AG09319 (cell line): ENCODE measurements around the gene GPR22.

Experiments
- DNase-seq: peaks from one replicate; pipeline ENCODE4 v3.0.0-alpha.2; 2010; ENCODE audit warnings: low read depth; ENCODE audit errors: extremely low read depth
- TF ChIP-seq, protein P1 (sequence below): IDR thresholded peaks from 2 replicates; pipeline ENCODE4 v1.5.1; 2011; ENCODE audit warnings: low read depth, mild to moderate bottlenecking, inconsistent platforms, low read length, moderate library complexity

The GPR22 gene

DNA sequence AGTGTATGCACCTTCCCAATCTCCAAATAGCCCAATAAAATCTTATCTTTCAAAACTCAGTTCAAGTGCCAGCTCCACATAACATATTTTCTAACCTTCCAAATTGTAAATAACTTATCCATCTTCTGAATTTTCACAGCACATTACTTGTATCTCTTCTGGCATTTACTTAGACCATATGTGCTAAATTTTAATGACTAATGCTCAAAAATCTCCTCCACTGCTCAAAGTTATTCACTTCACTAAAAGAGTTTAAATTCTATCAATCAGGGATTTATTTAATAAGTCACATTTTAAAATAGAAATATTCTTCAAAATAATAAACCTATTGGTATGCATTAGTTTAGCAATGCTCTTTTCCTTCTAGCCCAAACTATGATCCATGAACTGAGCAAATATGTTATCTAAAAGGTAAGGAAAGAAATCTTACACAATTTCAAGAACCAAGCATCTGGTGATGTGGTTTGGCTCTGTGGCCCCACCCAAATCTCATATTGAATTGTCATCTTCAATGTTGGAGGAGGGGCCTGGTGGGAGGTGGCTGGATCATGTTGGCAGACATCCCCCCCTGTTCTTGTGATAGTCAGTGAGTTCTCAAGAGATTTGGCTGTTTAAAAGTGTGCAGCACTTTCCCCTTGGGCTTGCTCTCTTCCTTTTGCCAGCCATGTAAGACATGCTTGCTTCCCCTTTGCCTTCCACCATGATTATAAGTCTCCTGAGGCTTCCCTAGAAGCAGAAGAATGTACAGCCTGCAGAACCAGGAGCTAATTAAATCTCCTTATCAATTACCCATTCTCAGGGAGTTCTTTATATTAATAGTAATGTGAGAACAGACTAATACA, 28.1 kb upstream of the GPR22 start:
- TF ChIP-seq, protein P1, sequence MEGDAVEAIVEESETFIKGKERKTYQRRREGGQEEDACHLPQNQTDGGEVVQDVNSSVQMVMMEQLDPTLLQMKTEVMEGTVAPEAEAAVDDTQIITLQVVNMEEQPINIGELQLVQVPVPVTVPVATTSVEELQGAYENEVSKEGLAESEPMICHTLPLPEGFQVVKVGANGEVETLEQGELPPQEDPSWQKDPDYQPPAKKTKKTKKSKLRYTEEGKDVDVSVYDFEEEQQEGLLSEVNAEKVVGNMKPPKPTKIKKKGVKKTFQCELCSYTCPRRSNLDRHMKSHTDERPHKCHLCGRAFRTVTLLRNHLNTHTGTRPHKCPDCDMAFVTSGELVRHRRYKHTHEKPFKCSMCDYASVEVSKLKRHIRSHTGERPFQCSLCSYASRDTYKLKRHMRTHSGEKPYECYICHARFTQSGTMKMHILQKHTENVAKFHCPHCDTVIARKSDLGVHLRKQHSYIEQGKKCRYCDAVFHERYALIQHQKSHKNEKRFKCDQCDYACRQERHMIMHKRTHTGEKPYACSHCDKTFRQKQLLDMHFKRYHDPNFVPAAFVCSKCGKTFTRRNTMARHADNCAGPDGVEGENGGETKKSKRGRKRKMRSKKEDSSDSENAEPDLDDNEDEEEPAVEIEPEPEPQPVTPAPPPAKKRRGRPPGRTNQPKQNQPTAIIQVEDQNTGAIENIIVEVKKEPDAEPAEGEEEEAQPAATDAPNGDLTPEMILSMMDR = no peak
- no peak for DNase-seq

DNA sequence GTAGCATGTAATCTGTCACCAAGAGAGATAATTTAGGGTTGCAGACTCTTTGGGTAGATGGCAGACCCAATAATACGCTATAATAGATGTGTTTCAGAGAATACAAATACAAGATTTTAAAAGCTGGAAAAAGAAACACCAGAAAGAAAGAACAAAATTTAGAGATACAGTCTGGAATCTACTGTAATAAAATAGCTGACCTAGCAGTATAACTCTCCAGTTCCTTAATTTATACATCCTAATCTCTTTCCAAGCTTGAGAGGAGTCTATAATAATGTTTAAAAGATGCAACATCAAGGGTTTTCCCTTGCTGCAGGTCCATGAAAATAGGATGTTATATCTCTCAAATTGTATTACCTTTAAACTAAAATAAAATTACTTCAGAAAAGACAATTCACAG, 27.2 kb upstream of the GPR22 start:
- no peak for DNase-seq
- TF ChIP-seq, protein P1 = no peak

DNA sequence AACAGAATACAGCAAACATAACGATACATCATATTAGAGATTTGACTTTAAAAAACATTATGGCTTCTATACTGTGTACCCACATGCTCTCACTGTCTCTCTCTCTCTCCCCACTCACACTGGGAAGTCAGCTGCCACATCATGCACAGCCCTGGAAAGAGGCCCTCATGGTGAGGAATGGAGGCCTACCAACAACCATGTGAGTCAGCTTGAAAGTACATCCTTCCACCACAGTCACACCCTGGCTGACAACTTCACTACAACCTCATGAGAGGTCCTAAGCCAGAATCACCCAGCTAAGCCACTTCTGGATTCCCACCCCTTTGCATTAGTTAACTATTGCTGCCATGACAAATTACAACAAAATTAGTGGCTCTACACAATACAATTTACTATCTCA, 23.3 kb upstream of the GPR22 start:
- TF ChIP-seq, protein P1 = no peak
- DNase-seq = no peak

DNA sequence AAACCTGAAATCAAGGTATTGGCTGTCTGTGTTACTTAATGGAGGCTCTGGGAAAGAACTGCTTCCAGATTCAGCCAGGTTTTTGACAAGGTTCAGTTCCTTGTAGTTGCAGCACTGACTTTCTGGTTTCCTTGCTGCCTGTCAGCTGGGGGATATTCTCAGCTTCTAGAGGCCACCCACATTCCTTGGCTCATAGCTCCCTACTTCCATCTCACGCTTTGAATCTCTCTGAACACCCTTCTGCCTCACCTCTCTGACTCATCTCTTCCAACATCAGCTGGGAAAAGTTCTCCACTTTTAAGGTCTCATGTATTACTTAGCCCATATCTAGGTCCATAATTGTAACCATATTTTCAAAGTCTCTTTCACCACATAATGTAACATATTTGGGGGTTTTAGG, 22.9 kb upstream of the GPR22 start:
- no peak for DNase-seq

DNA sequence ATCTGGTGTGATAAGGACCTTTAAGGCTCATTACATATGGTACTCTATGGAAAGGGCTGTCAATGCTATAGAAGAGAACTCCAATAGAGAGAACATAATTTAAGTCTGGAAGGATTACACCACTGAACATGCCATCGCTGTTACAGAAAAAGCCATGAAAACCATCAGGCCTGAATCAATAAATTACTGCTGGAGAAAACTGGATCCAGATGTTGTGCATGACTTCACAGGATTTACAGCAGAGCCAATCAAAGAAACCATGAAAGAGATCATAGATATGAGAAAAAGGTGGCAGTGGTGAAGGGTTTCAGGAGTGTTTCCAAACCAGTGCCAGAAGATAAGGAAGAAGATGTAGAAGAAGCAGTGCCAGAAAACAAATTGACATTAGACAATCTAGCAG, 18.9 kb upstream of the GPR22 start:
- DNase-seq = no peak
- TF ChIP-seq, protein P1 = no peak

More for the DNA sequence above, 22.9 kb upstream of the GPR22 start:
- TF ChIP-seq, protein P1 = no peak

DNA sequence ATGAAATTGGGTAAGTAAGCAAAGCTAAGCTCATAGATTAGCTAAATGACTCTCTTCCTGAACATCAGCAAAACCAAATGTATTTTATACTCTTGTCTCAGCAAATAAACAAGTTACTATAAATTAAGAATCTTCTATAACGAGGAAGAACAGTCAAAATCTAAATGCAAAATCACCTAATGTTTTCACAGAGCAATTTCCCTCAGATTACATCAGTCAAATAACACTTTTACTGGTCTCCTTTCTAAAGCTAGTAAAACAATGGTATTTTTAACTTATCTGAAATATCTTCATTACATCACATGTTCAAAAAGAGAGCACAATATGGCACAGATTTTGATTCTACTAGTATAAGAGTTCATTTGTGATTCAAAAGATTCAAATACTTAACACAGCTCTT, 16.5 kb upstream of the GPR22 start:
- TF ChIP-seq, protein P1 = no peak
- no peak for DNase-seq

DNA sequence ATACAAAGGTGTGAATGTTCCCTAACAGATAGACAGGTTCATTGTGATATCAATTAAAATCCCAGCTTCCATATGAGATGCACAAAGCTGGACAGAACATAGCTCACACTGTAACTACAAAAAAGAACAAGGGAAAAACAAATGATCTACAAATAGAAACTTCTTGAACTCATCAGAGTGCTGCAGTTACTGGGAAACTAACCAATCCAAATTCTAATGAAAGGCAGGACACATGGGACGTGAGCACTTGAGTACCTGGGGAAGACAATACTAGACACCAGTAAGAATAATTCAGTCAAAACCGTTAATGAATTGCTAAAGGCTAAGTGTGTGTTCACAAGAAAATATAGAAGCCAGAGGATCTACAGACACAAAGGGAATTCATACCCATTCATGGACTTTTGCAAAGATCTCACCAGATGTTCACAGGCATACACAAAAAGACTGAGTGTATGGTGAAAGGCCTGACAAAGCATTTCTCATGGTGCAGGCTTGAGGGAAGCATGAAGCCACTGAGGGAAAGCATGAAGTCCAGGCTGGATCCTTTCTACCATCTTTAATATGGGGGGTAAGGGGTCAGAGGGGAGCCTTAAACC, 7.8 kb upstream of the GPR22 start:
- TF ChIP-seq, protein P1 = no peak
- no peak for DNase-seq
